Measurements from ENCODE around the gene MPRIP.

Gene MPRIP

GRCh38 chr17:17029938-17030337 is 12.3 kb upstream of the MPRIP start:
- no peak for DNase-seq

DNA sequence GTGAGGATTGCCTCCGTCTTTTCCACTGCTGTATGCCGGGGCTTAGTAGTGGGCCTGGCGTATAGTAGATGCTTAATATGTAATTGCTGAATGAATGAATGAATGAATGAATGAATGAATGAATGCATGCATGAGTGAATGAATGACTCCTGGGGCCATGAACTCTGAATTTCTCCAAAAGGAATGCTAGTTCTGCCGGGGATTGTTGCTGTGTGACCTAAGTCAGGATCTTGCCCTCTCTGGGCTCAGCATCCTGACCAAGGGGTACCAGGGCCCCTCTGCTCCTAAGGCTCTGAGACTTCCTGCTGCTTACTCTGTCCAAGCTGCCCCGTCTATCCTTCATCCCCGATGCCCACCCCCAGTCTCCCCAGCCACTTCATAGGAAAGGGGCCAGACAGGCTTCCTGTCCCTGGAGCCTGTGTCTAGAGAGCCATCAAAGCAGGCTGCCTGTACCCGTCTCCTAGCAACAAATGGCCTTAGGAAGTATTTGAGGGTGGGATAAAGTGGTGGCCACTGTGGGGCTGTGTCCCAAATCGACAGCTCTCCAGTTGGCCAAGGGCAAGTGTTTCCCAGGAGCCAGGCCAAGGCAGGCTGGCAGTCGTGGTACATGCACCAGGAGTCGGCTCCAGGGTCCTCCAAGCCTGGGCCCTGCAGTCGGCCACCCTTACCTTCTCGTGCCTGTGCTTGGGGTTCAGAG is 11.6 kb upstream of the MPRIP start:
- no peak for DNase-seq

DNA sequence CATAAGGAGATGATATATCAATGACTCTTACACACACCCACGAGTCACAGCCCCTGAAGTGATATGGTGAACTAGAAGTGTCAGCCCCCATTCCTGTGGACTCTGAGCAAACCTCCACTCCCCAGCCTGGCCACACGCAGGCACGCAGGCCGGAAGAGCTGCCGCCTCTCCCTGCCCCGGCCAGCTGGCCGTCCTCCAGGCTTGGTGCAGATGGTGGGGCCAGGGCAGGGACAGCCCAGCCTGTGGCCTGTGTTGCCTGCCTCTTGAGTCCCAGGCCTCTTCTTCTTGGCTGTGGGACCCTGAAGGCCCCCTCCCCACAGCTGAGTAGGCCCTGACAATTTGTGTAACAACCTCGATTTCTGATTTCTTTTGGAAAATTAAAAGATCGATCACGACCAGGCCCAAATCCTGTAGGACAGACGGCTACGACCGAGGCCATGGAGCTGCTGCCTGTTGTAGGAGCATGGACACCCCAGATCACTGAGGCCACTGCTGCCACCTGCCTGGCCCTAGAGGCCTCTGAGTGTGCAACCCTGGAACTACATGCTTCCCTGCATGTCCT is 10.0 kb upstream of the MPRIP start:
- DNase-seq, result no peak

- DNase-seq, result no peak
Observed at GRCh38 chr17:17033466-17033865, 8.8 kb upstream of the MPRIP start.

DNA sequence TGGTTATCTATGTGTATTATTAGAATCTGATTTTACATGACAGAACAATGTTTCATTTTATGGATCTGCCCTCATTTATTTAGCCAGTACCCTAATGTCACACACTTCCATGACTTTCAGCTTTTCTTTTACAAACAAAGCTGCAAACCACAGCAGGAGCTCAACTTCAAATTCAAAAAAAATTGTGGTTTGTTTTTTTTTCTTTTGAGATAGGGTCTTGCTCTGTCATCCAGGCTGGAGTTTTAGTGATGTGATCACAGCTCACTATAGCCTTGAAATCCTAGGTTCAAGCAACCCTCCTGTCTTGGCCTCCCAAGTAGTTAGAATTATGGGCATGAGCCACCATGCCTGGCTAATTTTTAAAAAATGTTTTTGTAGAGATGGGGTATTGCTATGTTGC is 8.2 kb upstream of the MPRIP start:
- no peak for DNase-seq

GRCh38 chr17:17034496-17035075 is 7.7 kb upstream of the MPRIP start:
- no peak for DNase-seq

DNA sequence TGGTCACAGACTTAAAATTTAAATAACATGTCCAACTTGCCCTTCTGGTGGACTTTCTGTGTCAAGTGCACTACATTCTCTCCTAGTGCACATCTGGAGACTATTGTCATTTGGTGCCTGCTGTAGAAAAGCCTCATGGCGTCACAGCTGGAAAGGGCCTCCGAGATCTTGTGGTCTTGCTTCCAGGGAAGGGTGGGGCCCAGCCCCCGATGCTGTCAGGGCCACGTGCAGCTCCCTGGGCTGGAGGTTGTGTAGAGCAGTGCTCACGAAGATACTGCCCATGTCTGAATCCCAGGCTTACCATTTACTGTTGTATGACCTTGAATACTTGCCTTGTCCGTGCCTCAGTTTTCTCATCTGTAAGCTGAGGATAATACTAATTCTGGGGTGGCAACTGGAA is 6.8 kb upstream of the MPRIP start:
- no peak for DNase-seq

DNA sequence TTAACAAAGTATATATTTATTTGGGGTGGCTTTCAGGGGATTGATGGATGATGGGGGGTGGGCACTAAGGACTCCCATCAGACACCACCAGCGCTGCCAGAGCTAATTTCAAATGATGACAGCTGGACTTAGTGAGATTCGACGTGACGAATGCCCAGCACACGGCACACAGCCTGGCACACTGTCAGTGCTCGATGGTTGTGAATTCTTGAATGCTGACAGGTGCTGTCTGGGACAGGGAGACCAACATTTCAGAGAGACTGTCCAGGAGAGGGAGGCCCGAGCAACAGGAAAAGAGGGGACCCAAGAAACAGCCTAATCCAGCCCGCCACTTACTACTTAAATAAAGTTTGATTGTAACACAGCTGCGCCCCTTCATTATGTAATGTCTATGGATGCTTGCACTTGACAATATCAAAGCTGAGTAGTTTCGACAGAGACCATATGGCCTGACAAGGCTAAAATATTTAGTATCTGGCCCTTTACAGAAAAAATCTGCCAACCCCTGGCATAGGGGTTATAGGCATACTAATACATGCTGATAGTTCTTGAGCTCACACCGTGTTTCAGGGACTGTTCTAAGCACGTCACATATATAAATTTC is 6.2 kb upstream of the MPRIP start:
- DNase-seq, result no peak

DNA sequence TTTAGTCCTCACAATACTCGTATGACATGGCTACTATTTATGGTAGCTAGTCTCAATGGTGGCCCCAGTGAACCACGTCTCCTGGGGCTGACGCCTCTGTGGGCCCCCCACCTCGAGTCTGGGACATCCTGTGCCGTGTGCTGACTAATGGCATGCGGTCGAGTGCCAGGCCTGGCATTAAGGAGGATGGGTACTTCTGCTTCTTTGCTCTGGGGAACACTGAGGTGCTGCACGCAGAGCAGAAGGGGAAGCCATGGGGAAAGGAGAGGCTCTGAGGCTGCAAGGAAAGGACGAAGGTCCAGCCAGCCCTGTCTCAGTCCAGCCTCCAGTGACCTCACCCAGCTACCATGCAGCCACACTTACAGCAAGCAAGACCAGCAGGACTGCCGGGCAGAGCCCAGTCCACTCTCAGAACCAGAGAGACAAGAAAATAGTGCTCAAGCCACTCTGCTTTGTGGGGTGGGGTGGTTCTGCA is 5.7 kb upstream of the MPRIP start:
- no peak for DNase-seq

GRCh38 chr17:17039911-17040310 is 2.3 kb upstream of the MPRIP start:
- no peak for DNase-seq

GRCh38 chr17:17041018-17041521 is 1.2 kb upstream of the MPRIP start:
- peak in 1 of 2 experiments; percentile 35 for DNase-seq

- DNase-seq, result peak; percentile 97
Observed at GRCh38 chr17:17041571-17042383, 480 bp upstream of the MPRIP start.

- DNase-seq, result peak in 1 of 2 experiments; percentile 47
Observed at GRCh38 chr17:17042851-17043460, 699 bp downstream of the MPRIP start.

GRCh38 chr17:17043461-17044271 is 1.4 kb downstream of the MPRIP start:
- peak in 1 of 2 experiments; percentile 55 for DNase-seq

DNA sequence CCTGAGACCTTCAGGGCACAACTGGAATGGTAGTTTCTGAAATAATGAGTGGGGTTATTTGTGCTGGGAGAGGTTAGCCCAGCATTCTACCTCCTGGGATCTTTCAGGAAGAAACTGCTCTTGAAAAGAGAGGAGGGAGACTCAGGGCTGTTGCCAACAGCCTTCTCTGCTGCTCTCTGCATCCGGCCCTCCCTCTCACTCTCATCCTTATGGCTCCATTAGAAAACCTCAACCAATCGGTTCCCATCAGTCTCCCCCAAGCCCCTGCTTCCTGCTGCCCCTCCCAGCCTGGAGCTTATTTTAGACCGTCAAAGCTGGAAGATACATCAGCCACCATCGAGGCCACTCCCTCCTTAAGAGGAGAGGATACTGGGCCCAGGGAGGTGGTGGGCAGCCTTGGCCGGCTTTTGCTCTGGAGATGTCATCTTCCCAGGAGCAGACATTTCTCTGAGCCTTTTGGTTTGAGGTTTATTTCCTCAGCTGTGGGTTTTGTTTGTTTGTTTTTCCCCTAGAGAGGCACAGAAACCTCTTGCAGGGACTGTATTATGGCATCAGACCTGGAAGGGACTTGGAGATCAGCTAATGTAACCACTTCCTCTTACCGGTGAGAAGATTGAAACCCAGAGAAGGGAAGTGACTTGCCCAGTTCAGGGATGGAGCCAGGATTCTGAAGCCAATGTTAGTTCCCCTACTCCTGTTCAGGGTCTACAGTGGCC is 2.7 kb downstream of the MPRIP start:
- DNase-seq, result peak in 1 of 2 experiments; percentile 58

DNA sequence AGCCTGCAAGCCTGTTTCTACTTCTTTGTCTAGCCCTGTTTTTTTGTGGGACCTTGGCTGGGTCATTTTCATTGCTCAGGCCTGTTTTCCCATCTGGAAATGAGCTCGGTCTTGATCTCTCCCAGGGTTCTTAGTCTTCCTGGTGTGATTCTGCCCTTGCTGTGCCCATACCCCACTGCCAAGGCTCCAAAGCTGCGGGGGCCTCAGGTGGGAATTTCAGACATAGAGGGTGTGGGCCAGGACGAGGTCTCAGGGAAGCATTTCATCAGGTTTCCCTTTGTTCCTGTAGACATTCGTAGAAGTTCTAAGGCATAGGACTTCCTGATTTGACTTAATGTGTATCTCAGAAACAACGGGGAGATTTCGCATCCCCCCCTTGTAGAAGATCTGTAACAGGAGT is 5.8 kb downstream of the MPRIP start:
- DNase-seq, result no peak

GRCh38 chr17:17050346-17051345 is 8.4 kb downstream of the MPRIP start:
- no peak for DNase-seq

DNA sequence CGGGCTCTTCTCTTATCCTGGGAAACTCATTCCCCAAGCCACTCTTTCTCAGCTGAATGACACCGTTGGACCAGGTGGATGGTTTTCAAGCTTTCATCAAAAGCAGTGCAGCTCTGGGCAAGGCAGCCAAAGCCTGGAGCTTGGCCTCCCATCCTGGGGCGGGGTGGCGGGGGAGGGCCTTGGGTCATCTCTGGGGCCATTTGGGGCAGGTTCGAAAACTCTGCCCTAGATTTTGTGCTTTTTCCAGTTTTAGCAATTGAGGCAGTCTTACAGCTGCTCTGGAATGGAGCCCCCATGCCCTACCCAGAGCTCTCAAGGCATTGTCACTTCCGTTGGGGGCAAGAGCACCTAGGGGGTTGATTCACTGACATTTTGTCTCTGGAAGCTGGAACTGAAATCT is 9.1 kb downstream of the MPRIP start:
- DNase-seq, result no peak

GRCh38 chr17:17051791-17052461 is 9.7 kb downstream of the MPRIP start:
- DNase-seq, result no peak

Data from SW 1271 (cell line).